Testis (tissue), 2 donors: ENCODE data around the gene CRYGS.

Source experiments
- POLR2A ChIP-seq: fragments of 450-650 bp; IDR thresholded peaks from one replicate; pipeline ENCODE4 v1.6.1; 2017; ENCODE audit warnings: antibody characterized with exemption, mild to moderate bottlenecking, moderate library complexity
- TF ChIP-seq, protein P1 (sequence below), 3 experiments: fragments of 450-650 bp in 2 of 3; fragments of 200-600 bp in 1 of 3; sonication (generic) in 1 of 3; IDR thresholded peaks; one replicate each; pipeline ENCODE4 v1.5.1; 2016 to 2019; ENCODE audit warnings: antibody characterized with exemption in 3 of 3, mild to moderate bottlenecking in 2 of 3, moderate library complexity in 1 of 3

DNA sequence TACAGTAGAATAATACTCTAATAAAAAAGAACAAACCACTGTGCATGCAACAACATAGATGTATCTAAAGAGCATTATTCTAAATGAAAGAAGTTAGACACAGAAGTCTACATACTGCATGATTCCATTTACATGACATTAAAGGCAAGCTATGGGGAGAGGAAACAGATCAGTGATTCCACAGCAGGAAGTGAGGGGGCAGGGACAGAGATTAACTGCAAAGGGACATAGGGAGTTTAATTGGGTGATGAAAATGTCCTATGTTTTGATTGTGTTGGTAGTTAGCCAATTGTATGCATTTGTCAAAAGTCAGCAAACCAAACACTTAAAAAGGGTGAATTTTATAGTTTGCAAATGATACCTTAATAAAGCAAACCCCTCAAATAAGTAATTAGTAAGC is 13.8 kb downstream of the CRYGS start:
- TF ChIP-seq, protein P1, sequence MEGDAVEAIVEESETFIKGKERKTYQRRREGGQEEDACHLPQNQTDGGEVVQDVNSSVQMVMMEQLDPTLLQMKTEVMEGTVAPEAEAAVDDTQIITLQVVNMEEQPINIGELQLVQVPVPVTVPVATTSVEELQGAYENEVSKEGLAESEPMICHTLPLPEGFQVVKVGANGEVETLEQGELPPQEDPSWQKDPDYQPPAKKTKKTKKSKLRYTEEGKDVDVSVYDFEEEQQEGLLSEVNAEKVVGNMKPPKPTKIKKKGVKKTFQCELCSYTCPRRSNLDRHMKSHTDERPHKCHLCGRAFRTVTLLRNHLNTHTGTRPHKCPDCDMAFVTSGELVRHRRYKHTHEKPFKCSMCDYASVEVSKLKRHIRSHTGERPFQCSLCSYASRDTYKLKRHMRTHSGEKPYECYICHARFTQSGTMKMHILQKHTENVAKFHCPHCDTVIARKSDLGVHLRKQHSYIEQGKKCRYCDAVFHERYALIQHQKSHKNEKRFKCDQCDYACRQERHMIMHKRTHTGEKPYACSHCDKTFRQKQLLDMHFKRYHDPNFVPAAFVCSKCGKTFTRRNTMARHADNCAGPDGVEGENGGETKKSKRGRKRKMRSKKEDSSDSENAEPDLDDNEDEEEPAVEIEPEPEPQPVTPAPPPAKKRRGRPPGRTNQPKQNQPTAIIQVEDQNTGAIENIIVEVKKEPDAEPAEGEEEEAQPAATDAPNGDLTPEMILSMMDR (IDR thresholded peaks at IDR 0.05): no peak
- no peak for TF ChIP-seq POLR2A
